ENCODE data around the gene SEMA3A.

SEMA3A gene

GRCh38 chr7:84195295-84196060, 889 bp upstream of the SEMA3A start:
- DNase-seq (ENCODE audit: low spot score) = no peak

DNA sequence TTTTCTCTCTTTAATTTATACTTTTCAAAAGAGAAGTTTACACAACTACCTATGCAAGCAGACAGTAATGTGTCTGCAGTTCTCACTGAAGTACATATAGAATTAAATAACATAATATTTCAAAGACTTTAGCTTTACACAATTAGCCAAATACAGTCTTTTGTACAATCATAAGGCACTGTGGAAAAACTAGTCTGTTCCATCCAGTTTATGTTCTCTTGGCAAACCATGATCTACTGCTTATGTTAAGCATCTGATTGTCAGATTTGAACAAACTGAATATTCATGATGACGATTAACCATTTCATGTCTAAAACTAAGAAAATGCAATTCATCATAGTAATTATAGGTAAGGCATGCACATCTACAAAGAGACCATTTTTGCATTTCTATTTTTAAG, 842 bp downstream of the SEMA3A start:
- no peak for DNase-seq (ENCODE audit: low spot score)

DNA sequence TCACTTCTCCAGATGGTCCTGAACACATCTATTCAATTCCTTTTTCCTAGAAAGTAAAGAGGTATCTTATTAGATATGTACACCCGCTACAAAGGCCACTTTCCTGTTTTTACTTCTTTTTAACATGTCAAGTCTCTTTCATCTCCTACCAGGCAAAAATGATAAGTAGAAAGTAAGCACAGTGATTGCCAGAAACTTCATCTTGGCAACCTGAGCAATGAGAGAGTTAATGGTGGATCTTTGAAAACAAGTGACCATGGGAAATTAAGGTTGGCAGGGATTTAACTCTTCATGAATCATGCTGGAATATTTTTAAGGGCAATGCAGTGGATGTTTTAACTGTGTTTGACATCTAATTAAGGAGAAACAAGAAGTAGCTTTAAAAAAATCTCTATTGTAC, 2.7 kb downstream of the SEMA3A start:
- DNase-seq (ENCODE audit: low spot score) = no peak

DNA sequence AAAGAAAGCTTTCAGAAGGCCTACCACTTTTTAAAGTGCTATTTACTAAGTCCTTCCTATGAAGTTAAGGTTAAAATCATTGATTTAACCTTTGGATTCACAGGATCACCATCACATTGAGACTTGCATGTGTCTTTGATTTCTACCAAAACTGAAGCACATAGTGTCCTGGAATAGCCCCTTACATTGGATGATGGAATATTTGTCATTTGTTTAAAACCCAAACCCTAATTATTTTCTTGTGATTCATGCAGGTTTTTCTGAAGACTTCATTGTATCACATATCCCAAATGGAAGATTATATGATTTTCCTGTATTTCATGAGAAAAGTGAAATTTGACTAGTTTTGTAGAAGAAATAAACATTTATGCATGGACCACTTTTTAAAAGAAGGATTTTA, 3.3 kb downstream of the SEMA3A start:
- DNase-seq (ENCODE audit: low spot score) = no peak

GRCh38 chr7:84190016-84190705, 4.4 kb downstream of the SEMA3A start:
- DNase-seq (ENCODE audit: low spot score) = no peak

- DNase-seq (ENCODE audit: low spot score) = no peak
Measured at GRCh38 chr7:84188786-84189405, 5.7 kb downstream of the SEMA3A start.

GRCh38 chr7:84187813-84188510, 6.6 kb downstream of the SEMA3A start:
- no peak for DNase-seq (ENCODE audit: low spot score)

- no peak for DNase-seq (ENCODE audit: low spot score)
Measured at GRCh38 chr7:84187087-84187805, 7.3 kb downstream of the SEMA3A start.

- DNase-seq (ENCODE audit: low spot score) = no peak
Measured at GRCh38 chr7:84183741-84184140, 10.8 kb downstream of the SEMA3A start.

DNA sequence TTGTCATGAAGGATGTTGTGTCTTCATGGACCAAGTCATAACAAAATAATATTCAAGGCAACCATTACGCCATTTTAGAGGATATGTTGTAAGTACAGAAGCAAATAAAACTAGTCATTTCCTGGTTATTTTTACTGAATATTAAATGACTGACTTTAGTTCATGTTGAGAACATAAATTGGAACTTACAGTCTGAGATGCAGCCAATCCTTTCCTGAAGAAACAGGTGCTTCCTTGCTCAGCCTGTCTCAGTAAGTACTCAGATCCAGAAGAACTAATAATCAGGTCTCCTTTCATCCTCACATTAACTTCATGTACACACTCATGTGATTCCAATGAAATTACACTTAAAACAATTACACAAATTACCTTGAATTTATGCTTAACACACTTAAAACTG, 12.3 kb downstream of the SEMA3A start:
- no peak for DNase-seq (ENCODE audit: low spot score)

GRCh38 chr7:84181628-84182027, 13.0 kb downstream of the SEMA3A start:
- no peak for DNase-seq (ENCODE audit: low spot score)

GRCh38 chr7:84177758-84178412, 16.7 kb downstream of the SEMA3A start:
- DNase-seq (ENCODE audit: low spot score) = no peak

GRCh38 chr7:84176716-84177115, 17.9 kb downstream of the SEMA3A start:
- DNase-seq (ENCODE audit: low spot score) = no peak

DNA sequence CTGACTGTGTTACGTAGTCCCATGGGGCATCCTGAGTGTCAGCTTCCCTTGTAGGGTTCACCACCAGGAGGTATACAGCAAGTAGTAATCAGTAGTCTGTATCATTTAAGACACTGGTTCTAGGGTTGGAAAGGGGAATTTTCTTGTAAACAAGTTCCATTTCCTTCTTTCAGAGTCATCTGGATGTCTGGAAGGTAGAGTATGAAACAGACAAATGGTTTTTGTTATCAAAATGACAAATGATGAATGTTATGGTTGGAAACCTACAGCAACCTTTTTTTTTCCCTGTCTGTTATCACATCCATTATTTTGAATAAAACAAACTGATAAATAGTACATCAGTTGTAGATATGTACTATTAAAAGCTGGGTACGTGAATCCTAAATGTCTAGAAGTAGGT, 19.1 kb downstream of the SEMA3A start:
- no peak for DNase-seq (ENCODE audit: low spot score)

GRCh38 chr7:84170646-84171045, 23.9 kb downstream of the SEMA3A start:
- DNase-seq (ENCODE audit: low spot score) = no peak

- DNase-seq (ENCODE audit: low spot score) = no peak
Measured at GRCh38 chr7:84162584-84162983, 32.0 kb downstream of the SEMA3A start.

DNA sequence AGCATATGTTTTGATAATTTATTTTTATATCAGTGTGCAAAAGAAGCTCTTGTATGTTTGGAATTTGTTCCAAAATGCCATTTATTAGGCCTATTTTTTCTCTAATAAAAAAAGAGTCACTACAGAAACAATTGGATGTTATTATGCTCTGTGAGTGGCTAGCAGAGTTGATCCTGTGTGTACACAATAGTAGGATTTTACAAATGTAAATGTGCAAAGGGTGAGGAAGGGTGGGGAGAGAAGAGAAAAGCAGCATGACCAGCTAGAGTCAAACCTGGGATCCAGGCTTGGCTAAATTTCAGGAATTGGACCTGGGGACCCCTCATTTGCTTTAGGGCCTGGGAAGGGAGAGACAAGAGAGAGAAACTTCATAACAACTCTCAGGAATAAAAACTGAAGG, 32.5 kb downstream of the SEMA3A start:
- DNase-seq (ENCODE audit: low spot score) = no peak

GRCh38 chr7:84161398-84161797, 33.2 kb downstream of the SEMA3A start:
- no peak for DNase-seq (ENCODE audit: low spot score)

GRCh38 chr7:84159435-84159834, 35.2 kb downstream of the SEMA3A start:
- DNase-seq (ENCODE audit: low spot score) = no peak

DNA sequence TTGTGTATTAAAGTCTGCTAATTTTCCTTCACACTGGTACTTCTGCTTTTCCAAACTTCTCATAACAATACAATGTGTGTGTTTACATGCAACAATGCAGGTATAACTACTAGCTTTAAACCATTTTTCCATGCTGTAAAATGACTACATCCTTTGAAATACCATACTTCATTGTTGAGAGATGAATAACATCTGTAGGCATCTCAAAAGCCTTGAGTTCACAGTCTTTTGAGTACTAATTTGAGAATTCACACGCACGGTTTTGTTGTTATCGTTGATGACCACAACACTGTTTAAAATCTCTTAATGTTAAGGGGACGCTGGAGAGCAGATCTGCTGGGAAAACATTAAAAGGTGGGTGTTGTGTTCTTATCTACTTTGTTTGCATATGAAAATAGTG, 37.4 kb downstream of the SEMA3A start:
- no peak for DNase-seq (ENCODE audit: low spot score)

DNA sequence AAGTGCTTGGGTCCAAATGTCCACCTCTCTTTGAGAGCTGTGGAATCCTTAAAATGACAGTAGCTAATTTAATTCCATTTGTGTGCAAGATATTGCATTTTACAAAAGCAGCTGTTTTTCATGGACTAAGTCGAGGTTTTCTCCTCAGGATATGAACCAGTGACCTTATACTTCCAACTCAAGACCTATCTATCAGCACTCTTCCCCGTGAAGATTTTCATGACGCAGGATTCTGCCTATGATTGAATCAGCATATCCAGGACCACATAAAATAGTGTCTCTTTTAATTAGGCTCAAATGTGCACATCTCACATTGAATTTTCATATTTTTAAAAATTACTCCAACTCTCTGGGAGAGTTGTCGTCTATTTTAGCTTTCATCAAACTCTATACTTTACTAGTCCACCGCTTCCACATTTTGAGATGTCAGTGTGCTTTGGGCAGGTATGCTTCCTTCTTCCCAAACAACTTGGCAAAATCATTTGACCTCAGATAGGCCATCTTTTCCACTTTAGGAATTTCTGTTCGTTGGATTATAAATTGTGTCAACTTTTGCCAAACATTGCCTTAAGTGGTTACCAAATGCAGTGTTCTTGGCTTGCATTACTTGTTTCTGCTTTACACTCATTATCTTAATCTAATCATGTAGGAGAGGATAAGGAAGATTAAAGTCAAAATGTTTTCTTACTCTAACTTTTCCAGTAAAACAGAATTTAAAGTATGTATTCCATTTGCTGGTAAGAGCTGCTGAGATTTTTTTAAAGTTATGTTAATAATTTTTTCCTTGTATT, 39.4 kb downstream of the SEMA3A start:
- no peak for DNase-seq (ENCODE audit: low spot score)
